Measurements from ENCODE around the gene FIP1L1. TPM values are rescaled to one million over a fixed set of nuclear protein-coding genes. Genes with fewer than 3 reads are reported as not detected.

Gene FIP1L1
- total and polyA plus RNA-seq, 4 experiments from 2014 or later: 63.9 to 90.7 (median 70.5) TPM

Other genes with a start within 250 kb of the FIP1L1 start
- gene SCFD2, start 11.6 kb upstream of the FIP1L1 start, total RNA-seq: 10 to 100 TPM; 12.4 to 13.1 TPM
- gene SCFD2, start 11.6 kb upstream of the FIP1L1 start, polyA plus RNA-seq: 10 to 100 TPM; 14.0 to 21.2 TPM
- not detected for gene LNX1, start 213.8 kb downstream of the FIP1L1 start, total RNA-seq
- gene LNX1, start 213.8 kb downstream of the FIP1L1 start, polyA plus RNA-seq: under 1 TPM; 0.44 to 0.78 TPM